Body of pancreas (tissue), 4 donors: ENCODE results near the gene TMEM109. TPM values are rescaled to one million over a fixed set of nuclear protein-coding genes. Genes with fewer than 3 reads are reported as not detected.

Experiments
- ATAC-seq: fragments of 150-250 bp; one replicate; pipeline ENCODE4 v1.9.1; 2016
- DNase-seq, 4 donors: peaks; one replicate each; pipeline ENCODE4 v3.0.0-alpha.2; 2019
- H3K27ac ChIP-seq, 4 donors: fragments of 200-600 bp; sonication (generic); 1 replicate in 3 of 4; 2 replicates in 1 of 4; pipeline versions ENCODE4 v1.5.1 to v1.6.1; 2016 to 2019; ENCODE audit warnings: mild to moderate bottlenecking in 1 of 4, mixed read lengths in 1 of 4, moderate library complexity in 1 of 4
- H3K27me3 ChIP-seq, 2 donors: fragments of 200-600 bp; sonication (generic); one replicate each; pipeline ENCODE4 v1.6.0; 2016; ENCODE audit warnings: mild to moderate bottlenecking in 1 of 2
- H3K36me3 ChIP-seq, 2 donors: fragments of 200-600 bp; sonication (generic); replicated peaks in 1 of 2; 2 replicates each; pipeline ENCODE4 v1.5.1; 2016; ENCODE audit warnings: low read depth in 2 of 2; ENCODE audit not compliant: insufficient read depth in 1 of 2
- H3K4me1 ChIP-seq: fragments of 200-600 bp; sonication (generic); one replicate; pipeline ENCODE4 v1.6.0; 2016
- H3K4me3 ChIP-seq, 2 donors: fragments of 200-600 bp; sonication (generic); 1 replicate in 1 of 2; 2 replicates in 1 of 2; pipeline ENCODE4 v1.5.1; 2016 to 2019
- H3K9me3 ChIP-seq, 3 donors: fragments of 200-600 bp; sonication (generic); 1 replicate in 2 of 3; 2 replicates in 1 of 3; pipeline ENCODE4 v1.5.1; 2016
- POLR2A ChIP-seq, 3 donors: fragments of 450-650 bp; IDR thresholded peaks; one replicate each; pipeline ENCODE4 v1.6.1; 2016; ENCODE audit warnings: antibody characterized with exemption in 3 of 3, mild to moderate bottlenecking in 2 of 3
- WGBS, 2 donors: methylation state at CpG; one replicate each; pipeline ENCODE4 v1.1.5; 2017; 5-methylcytosine and 5-hydroxymethylcytosine counted together
- intact Hi-C: fragments of 100-400 bp; cut with DNase I; formaldehyde crosslinking; loops from one replicate; pipeline ENCODE4 v1.15.1; 2023
- total RNA-seq, 2 donors: library from RNA; depleted of rRNA; stranded (reverse); fragments of >200 nt; gene quantifications; one replicate each; pipeline ENCODE4 v1.1.0, GENCODE V29; 2016
- TF ChIP-seq, protein P1 (sequence below), 7 experiments: fragments of 450-650 bp in 4 of 7; fragments of 200-600 bp in 3 of 7; sonication (generic) in 3 of 7; IDR thresholded peaks; one replicate each; pipeline ENCODE4 v1.5.1; 2016 to 2019; ENCODE audit warnings: antibody characterized with exemption in 7 of 7

TMEM109 gene
- total RNA-seq, 2 donors from 2014 or later = 59.9 to 62.6 TPM

DNA sequence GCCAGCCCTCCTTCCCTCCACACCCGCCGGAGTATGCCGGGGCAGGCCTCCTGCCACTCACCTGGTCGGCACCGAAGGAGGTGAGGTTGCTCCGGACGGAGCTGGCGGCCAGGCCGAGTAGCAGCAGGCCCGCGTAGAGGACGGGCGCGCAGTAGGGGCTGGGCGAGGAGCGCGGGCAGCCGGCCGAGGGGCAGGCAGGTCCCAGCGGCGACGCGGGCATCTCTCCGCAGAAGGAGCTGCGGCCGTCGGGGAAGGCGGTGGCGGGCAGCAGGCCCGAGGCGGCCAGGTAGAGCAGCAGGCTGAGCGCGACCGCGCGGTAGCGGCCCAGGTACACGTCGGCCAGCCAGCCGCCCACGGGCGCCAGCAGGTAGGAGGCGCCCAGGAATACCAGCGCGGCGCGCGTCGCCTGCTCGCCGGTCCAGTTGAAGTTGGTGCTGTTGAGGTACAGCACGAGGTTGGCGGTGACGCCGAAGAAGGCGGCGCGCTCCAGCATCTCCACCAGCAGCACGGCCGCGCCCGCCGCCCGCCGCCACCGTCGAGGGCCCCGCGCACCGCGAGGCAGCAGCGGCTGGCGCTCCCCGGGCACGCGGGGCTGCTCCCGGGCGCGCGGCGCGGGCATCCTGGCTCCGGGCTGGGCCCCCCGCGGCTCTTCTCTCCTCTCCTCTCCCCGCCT lies 37.1 kb downstream of the TMEM109 start:
- WGBS, 2 donors = 21 to 31% methylated on average over 14 to 49 of the region's 86 CpGs
- intact Hi-C loops = no loop called here
- Histone ChIP-seq H3K4me1 (no peaks in the 10 kb centered on the region), H3K27me3 (peaks cover 0 to 5% of the 10 kb centered on the region in 2 donors), H3K4me3 (no peak overlapping the region), H3K27ac (peak overlapping the region in 2 of 4 donors; percentile 62 to 80), H3K9me3 (no peaks in the 10 kb centered on the region), H3K36me3 (no peaks in the 10 kb centered on the region)
- ATAC-seq (no peak), DNase-seq (no peak)
- TF ChIP-seq POLR2A (IDR thresholded peaks at IDR 0.05) = no peak
- TF ChIP-seq, protein P1, sequence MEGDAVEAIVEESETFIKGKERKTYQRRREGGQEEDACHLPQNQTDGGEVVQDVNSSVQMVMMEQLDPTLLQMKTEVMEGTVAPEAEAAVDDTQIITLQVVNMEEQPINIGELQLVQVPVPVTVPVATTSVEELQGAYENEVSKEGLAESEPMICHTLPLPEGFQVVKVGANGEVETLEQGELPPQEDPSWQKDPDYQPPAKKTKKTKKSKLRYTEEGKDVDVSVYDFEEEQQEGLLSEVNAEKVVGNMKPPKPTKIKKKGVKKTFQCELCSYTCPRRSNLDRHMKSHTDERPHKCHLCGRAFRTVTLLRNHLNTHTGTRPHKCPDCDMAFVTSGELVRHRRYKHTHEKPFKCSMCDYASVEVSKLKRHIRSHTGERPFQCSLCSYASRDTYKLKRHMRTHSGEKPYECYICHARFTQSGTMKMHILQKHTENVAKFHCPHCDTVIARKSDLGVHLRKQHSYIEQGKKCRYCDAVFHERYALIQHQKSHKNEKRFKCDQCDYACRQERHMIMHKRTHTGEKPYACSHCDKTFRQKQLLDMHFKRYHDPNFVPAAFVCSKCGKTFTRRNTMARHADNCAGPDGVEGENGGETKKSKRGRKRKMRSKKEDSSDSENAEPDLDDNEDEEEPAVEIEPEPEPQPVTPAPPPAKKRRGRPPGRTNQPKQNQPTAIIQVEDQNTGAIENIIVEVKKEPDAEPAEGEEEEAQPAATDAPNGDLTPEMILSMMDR (IDR thresholded peaks at IDR 0.05) = no peak

DNA sequence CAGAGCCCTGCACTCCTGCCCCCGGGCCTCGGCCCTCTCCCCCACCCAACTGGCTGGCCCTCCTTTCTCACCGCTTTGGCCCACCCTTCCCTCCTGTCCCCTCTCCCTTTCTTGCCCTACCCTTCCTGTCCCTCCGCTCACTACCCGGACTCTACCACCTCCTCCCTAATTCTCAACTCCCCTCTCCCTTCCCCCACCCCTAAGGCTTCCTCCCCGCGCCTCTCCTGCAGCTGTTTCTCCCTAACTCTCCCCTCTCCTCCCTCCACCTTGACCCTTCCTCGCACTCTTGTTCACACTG lies 37.6 kb downstream of the TMEM109 start:
- Histone ChIP-seq H3K4me3 (no peak overlapping the region), H3K36me3 (no peaks in the 10 kb centered on the region), H3K27me3 (peaks cover 0 to 5% of the 10 kb centered on the region in 2 donors), H3K4me1 (no peaks in the 10 kb centered on the region), H3K9me3 (no peaks in the 10 kb centered on the region), H3K27ac (peak overlapping the region in 3 of 4 donors; percentile 62 to 80 (median 62))
- ATAC-seq = no peak
- TF ChIP-seq POLR2A (IDR thresholded peaks at IDR 0.05) = no peak
- TF ChIP-seq, protein P1 (IDR thresholded peaks at IDR 0.05) = no peak
- intact Hi-C loops = no loop called here
- 32 to 47% methylated on average over 6 to 8 of the region's 8 CpGs for WGBS, 2 donors
- no peak for DNase-seq

DNA sequence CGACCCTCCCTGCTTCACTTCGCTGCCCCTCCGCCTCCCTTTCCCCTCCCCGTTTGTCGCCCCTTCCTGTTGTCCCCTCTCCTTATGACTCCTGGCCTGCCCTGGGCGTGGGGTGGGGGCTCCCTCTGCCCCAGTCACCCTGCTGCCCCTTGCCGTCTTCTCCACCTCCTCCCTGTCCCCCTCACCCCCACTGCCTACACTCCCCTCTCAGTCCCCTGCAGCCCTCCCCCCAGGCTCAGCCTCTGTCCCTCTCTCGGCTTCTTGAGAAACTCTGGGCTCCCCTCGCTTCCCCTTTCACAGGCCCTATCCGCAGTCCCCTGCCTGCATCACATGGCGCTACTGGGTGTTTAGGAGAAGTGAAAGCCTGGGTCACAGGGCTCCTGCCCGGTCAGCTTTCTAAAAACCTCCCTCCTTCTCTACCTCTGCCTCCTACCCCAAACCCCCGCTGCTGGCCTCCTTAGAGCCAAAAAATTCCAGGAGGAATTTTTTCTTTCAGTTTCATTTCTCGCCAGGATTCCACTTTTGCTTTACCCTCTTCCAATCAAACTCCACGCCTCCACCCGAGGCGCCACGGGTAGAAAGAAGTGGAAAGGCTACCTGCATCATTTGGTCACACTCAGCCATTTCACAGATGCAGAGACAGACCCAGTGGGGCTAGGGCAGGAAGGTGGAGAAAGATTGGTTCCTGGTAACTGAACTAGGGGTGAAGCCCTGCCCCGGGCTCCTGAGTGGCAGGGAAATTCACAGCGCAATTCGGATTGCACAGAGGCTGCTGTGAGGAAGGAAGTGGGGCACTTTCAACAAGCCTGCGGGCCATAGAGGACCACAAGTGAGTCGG lies 38.2 kb downstream of the TMEM109 start, which contains the start of gene SLC15A3:
TSS of gene SLC15A3 (minus strand) at position 273 of the 838 bp plus-strand sequence. CDS start 625 bp downstream, outside the sequence.
- WGBS, 2 donors = 45 to 54% methylated on average over 19 to 22 of the region's 23 CpGs

DNA sequence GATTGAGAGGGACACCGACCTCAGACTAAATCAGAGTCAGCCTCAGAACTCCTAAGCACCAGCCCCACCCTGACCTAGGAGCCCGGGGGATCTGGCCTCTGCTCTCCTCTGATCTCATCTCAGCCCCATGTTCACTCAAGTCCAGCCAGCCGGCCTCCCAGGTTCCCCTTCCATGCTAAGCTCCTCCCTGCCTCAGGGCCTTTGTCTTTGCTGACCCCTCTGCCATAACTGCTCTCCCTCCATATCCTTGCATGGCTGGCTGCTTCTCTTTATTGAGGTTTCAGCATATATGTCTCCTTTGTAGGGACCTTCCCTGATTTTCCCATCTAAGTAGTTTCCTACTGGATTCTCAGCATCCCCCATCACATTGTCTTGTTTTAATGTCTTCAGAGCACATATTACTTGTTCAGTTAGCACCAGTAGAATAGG lies 38.8 kb downstream of the TMEM109 start:
- Histone ChIP-seq H3K36me3 (no peaks in the 10 kb centered on the region), H3K27me3 (peaks cover 0 to 5% of the 10 kb centered on the region in 2 donors), H3K4me1 (no peaks in the 10 kb centered on the region), H3K4me3 (no peak overlapping the region), H3K9me3 (no peaks in the 10 kb centered on the region), H3K27ac (peak overlapping the region in 3 of 4 donors; percentile 62 to 80 (median 62))
- no peak for DNase-seq
- TF ChIP-seq, protein P1 (IDR thresholded peaks at IDR 0.05) = no peak
- peak in 1 of 3 donors; percentile 10 for TF ChIP-seq POLR2A (IDR thresholded peaks at IDR 0.05)
- ATAC-seq = no peak
- intact Hi-C loops = no loop called here
- WGBS, 2 donors = 45 to 65% methylated on average over 3 of the region's 3 CpGs

More for the DNA sequence above, 38.2 kb downstream of the TMEM109 start, which contains the start of gene SLC15A3:
- peak within 1 kb of the TSS in 3 of 4 donors; percentile 62 to 80 (median 62) for H3K27ac ChIP-seq
- H3K4me3 ChIP-seq = no peak within 1 kb of the TSS
- DNase-seq (peak in 2 of 4 donors; percentile 30 to 78), ATAC-seq (peak; percentile 36)
- TF ChIP-seq, protein P1 (IDR thresholded peaks at IDR 0.05) = no peak
- TF ChIP-seq POLR2A (IDR thresholded peaks at IDR 0.05) = peak in 1 of 3 donors; percentile 55
- H3K27me3 ChIP-seq = peaks cover 0 to 5% of the 10 kb centered on the region in 2 donors
- no peaks in the 10 kb centered on the region for H3K4me1 ChIP-seq
- H3K9me3 ChIP-seq = no peaks in the 10 kb centered on the region
- H3K36me3 ChIP-seq = no peaks in the 10 kb centered on the region
- intact Hi-C loops = no loop called here
